Hematopoietic multipotent progenitor cell (in vitro differentiated cells): ENCODE measurements around the gene RAB3A. TPM values are rescaled to one million over a fixed set of nuclear protein-coding genes. Genes with fewer than 3 reads are reported as not detected.
"Not testable (repeated sequence)": the region's sequence is repeated elsewhere in the genome, so short reads cannot be mapped to it uniquely, and the experiment has no call there.

ENCODE experiments used
- DNase-seq, 3 donors: peaks; one replicate each; pipeline ENCODE4 v3.0.0-alpha.2; 2011 to 2015; ENCODE audit warnings: low read depth in 2 of 3, low spot score in 2 of 3
- total RNA-seq: library from RNA; depleted of rRNA; stranded (reverse); fragments of >200 nt; gene quantifications from one replicate; pipeline ENCODE4 v1.2.3, GENCODE V29; 2012

The RAB3A gene
- total RNA-seq, 1 donor = 1.9 TPM

DNA sequence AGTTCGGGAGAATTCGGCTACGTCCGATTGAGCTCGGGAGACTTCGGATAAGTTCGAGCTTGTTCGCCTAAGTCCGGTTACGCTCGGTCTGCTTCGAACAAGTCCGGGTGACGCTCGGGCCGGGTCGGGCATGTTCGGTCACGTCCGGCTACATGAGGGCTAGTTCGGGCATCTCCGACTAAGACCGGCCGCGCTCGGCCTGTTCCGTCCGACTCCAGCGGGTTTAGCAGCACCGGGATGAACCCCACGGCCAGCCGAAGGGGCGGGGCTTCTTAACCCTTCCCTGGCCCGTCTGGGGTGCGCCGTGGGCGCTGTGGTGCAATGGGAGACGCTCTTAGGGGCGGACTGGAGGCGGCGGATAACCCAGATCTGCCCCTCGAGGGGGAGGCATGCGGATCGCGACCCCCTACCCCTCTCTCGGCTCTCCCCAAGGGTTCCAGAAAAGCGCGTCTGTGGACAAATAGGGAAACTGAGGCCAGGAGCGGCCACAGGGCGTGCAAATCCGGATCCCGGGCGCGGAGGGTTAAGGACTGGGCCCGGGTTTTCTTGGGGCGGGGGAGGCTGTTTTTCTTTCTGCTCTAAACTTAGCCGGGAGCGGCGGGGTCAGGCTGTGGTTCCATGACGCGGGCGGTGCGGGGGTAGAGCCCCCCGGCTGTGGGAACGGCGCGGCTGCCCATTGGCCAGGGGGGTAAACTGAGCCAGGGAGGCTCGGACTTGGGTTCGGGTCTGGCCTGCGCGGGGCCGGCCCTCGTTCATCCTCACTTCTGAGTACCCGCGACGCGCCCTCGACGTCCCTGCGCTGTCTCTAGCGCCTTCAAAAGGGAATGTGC is 20.9 kb upstream of the RAB3A start:
- peak; percentile 65 to 93 (median 91) for DNase-seq

- DNase-seq = peak in 1 of 3 donors; percentile 31
Measured at GRCh38 chr19:18223860-18224524, 20.1 kb upstream of the RAB3A start.

DNA sequence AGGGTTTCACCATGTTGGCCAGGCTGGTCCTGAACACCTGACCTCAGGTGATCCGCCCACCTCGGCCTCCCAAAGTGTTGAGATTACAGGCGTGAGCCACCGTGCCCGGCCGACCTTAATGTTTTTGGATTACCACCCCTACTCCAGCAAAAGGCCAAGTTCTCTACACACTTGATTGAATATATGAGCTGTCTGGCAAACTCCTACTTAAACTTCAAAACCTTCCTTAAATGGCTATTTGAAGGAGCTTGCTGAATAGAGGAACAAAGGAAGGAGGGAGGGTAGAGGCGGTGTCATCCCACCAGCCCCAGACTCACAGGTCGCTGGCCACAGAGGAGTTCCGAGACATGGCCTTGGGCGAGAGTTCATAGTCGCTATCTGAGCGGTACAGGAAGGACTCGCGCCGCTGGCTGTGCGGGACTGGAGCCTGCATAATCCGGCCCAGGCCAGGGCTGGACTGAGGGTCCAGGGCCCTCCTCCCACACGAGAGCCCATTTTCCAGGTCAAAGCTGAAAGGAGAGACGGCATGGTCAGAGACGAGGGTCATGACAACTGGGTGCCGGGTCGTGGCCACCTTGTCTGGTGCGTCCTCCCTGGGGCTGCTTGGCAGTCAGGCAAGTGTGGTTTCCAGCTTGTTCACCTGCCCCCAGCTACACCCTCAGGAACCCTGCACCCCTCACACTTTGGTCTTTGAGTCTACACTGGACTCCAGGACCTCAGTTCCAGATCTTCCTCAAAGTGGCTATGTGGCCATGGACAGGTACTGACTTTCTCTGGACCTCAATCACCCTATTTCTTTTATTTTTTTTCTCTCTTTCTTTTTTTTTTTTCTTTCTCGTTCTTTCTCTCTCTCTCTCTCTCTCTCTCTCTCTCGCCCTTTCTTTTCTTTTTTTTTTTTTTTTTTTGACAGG is 18.2 kb upstream of the RAB3A start:
- DNase-seq = no peak

DNA sequence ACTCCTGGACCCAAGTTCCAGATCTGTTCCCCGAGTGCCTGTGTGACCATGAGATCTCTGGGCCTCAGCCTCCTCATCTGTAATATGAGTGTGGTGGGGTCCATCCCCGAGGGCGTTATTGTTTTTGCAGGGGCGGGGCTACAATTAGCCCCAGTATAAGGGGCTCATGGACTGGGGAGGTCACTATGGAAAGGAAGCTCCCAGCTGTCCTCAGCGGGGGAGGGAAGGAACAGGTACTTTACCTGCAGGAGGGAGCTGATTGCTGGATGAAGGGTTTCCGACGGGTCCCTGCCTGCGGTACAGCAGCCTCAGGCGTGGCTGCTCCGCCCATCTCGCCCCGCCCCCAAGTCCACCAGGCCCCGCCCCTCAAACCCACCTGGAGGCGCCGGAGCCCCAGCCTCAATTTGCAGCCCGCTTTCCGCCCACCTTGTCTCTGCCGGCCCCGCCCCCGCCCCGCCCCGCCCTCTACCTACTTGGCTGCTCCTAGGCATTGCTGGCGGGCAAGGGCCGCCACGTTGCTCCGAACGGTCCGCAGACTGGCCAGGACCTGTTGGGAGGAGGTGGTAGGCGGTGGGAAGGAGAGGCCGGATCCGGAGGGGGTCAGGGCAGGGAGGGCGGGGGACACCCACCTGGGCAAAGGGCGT is 16.9 kb upstream of the RAB3A start:
- no peak for DNase-seq

DNA sequence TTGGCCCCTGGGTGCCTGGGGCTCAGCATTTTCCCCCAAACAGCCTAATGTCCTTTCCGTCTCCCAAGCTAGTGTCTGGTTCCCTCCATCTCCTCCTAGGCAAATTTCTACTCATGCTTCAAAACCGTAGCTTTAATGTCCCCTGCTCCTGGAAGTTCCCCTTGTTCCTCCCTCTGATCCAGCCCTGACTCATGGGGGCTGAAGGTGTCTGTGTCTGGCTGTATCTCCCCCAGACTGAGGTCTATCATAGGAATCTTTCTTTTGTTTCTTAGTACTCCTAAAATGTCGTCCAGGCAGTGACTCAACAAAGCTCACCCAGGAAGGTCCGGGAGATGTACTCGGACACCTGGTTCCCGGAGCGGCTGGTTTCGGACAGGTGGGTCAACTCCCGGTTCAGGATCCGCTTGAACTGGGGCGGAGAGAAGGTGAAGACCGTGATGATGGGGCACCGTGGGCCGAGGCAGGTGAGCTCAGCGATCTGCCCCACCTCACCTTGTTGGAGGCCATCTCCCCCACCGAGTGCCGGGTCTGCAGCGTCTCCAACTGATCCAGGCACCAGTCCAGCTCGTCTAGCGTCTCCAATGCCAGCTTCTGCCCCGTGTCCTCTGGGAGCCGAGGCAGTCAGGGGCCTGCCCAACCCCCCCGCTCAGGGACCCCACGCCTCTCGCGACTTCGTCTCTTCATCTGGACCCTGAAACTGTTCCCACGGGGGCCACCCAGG is 16.2 kb upstream of the RAB3A start:
- no peak for DNase-seq

- DNase-seq = no peak
Measured at GRCh38 chr19:18218600-18218999, 14.8 kb upstream of the RAB3A start.

- DNase-seq = no peak
Measured at GRCh38 chr19:18218159-18218558, 14.3 kb upstream of the RAB3A start.

DNA sequence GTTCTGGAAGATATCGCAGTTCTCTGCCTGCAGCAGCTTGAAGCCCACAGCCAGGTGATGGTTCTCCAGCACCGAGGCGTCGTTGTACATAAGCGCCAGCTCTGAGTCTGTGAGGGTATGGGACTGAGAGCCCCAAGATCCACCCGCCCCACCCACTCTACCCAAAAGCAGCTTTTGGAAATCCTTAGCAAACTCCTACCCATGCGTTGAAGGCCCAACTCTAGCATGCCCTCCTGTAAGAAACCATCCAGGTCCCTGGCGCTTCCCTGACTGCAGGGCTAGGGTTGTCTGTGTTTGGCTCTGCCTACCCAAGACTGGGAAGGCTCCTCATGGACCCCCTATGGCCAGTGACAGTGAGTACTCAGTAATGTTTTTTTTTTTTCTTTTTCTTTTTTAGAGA is 12.9 kb upstream of the RAB3A start:
- DNase-seq = no peak

- DNase-seq = peak in 1 of 3 donors; percentile 35
Measured at GRCh38 chr19:18214779-18215433, 11.1 kb upstream of the RAB3A start.

DNA sequence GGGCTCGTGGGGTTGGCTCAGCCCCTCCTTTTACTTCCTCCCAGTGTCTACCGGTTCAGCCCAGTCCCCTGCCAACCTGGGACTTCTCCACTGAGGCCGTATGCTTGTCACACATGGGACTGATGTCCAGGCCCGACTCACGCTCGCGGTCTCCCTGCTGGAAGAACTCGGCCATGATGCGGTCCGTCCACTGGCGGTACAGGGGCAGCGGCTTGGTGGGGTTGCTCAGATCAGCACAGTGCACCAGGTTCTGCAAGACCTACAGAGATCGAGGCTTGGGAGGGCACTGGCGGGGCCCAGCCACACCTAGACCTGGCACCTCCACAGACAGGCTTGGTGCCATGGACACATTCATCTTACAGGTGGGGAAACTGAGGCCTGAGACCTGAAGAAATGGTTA is 7.8 kb upstream of the RAB3A start:
- DNase-seq = no peak

DNA sequence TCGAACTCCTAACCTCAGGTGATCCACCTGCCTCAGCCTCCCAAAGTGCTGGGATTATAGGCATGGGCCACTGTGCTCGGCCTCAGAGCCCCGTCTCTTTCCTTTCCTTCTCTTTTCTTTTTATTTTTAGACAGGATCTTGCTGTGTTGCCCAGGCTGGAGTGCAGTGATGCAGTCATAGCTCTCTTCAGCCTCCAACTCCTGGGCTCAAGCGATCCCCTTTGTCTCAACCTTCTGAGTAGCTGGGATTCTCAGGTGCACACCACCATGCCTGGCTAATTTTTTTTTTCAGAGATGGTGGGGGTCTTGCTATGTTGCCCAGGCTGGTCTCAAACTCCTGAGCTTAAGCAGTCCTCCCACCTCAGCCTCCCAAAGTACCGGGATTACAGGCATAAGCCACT is 6.1 kb upstream of the RAB3A start:
- not testable (repeated sequence) for DNase-seq

DNA sequence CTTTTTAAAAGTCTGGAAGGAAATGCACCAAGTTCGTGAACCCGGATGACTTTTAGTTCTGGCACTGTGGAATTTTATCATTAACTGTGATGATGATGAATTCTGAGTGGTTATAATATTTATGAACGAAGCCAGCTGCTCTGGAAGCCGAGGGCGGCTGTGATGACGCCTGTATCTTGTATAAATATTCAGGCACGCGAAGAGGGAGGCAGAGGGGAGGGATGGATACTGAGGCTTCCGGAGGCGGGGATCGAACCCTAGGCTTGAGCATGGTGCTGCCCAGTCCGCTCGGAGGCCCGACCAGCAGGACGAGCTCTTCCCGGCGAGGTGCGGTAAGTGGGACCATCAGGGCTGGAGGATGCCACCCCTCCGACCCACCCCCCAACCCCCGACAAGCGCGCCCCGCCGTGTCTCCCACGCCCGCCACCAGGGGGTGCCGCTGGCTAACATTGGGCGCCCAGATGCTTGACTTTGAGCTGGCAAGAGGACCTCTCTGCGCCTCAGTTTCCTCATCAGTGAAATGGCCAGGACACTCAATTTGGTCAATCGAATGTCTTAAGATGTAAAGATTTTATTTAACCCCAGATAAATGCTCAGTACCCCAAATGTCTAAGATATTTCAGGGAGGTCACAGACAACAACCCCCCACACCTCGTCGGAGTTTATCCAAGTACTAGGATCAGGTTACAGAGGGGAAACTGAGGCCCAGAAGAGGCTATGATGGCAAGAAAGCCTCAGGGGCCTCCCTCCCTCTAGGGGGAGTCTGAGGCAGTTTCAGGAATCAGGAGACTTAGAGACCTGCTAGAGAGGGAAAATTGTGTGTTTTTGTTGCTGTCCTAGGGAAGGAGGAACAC is 4.5 kb upstream of the RAB3A start:
- DNase-seq = peak in 1 of 3 donors; percentile 65

- DNase-seq = no peak
Measured at GRCh38 chr19:18206018-18206417, 2.2 kb upstream of the RAB3A start.

DNA sequence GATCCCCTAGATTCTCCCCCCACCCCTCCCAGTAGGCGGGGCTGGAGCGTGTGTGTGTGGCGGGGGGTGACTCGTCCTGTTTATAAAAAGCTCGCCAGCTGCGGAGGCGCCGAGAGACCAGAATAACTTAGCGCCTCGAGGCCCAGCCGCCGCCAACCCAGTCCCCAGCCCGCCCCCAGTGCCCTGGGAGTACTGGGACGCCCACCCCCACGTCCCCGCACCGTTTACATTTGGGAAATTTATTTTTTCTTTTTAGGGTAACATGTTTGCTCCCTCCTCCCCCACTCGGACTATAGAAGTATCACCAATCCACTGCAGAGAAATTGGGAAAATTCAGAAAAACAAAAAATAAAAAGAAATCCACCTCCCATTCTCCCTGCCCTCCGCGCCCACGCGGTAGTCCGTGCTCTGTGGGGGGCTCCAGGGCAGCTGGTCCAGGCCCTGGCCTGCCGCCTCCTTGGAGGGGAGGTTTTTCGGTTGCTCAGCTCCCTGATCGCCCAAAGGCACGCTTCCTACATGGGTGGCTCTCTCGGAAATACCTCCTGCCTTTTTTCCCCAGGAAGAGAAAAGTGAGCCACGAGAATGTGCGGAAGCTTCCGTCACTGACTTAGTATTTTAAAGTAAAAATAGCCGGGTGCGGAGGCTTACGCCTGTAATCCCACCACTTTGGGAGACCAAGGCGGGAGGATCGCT is 1.5 kb upstream of the RAB3A start:
- peak in 2 of 3 donors; percentile 69 to 80 for DNase-seq

DNA sequence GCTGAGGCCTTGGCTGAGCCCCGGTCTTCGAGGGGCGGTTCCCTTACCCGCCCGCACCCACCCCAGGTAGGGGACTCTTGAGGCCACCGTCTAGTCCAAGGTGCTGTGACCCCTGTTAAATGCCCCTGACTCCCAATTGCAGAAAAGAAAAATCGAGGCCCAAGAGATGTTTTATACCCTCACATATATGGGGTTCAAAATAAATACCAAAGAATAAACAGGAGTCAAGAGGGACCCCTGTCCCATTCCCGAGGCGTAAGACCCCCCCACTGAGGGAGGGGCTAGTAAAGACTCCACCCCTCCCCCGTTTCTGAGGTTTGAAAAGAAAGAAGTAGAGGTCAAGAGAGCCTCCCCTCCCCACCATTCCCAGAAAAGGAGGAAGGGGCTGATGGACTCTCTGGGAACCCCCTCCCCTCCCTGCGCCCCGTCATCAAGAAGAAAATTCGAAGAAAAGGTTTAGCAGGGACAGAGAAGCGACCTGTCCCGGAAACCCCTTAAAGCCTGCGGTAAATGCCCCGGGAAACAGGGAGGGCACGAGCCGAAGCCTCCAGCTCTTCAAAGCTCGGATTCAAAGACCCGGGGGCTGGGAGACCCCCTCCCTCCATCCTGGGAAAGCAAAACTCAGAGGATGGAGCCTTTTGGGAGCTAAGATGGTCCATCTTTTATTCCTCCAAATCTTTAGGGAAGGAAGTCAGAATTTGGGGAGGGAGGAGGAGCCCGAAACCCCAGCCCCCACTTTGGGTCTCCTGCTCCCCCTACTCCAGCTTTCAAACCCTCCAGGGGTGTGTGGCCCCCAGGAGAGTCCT is 755 bp upstream of the RAB3A start:
- no peak for DNase-seq

DNA sequence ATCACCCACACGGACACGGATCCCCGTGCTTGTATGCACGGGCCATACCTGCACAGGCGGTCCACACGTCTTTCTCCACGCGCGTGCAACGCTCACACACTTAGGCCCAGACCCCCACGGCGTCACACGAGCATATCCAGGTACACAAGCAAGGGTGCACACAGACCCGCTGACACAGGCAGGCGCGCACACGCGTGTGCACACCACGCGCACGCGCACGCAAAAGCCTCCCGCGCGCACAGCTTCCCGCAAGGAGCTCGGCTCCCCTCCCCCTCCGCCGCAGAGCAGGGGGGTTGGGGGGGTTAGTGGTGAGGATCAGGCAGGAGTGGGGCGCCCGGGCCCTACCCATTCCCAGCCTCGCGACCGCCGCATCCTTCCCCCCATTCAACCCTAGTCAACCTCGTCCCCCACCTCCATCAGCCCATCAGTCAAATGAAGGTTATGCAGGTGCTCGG is 407 bp downstream of the RAB3A start:
- no peak for DNase-seq
